Heart right ventricle (tissue), 16 donors: ENCODE results near the gene NEDD8. TPM values are rescaled to one million over a fixed set of nuclear protein-coding genes. Genes with fewer than 3 reads are reported as not detected.
A peak's percentile ranks its signal among the peaks of the same experiment; 100 is the strongest.

Experiments
- ATAC-seq, 8 donors: fragments of 200-7000 bp; cut with Tn5 transposase; one replicate each; pipeline ENCODE4 v1.9.1; 2020; ENCODE audit warnings: mild to moderate bottlenecking in 8 of 8, moderate library complexity in 8 of 8, moderate number of reproducible peaks in 1 of 8
- DNase-seq, 2 donors: peaks; one replicate each; pipeline ENCODE4 v3.0.0-alpha.2; 2020
- H3K27ac ChIP-seq, 10 donors: fragments of 200-600 bp; sonication (generic) in 2 of 10; one replicate each; pipeline versions ENCODE4 v1.5.0 to v1.8.0; 2020 to 2022; ENCODE audit warnings: mild to moderate bottlenecking in 3 of 10
- H3K27me3 ChIP-seq, 7 donors: fragments of 200-600 bp; one replicate each; pipeline ENCODE4 v1.8.0; 2021 to 2022; ENCODE audit warnings: mild to moderate bottlenecking in 2 of 7
- H3K36me3 ChIP-seq, 9 donors: fragments of 200-600 bp; sonication (generic) in 1 of 9; one replicate each; pipeline versions ENCODE4 v1.5.0 to v1.8.0; 2020 to 2022; ENCODE audit warnings: mild to moderate bottlenecking in 2 of 9
- H3K4me1 ChIP-seq, 9 donors: fragments of 200-600 bp; sonication (generic) in 1 of 9; one replicate each; pipeline versions ENCODE4 v1.5.0 to v1.8.0; 2020 to 2022; ENCODE audit warnings: mild to moderate bottlenecking in 4 of 9
- H3K4me3 ChIP-seq, 10 donors: fragments of 200-600 bp; sonication (generic) in 2 of 10; one replicate each; pipeline versions ENCODE4 v1.5.0 to v1.8.0; 2020 to 2022; ENCODE audit warnings: mild to moderate bottlenecking in 7 of 10, moderate library complexity in 2 of 10
- H3K9me3 ChIP-seq, 11 donors: fragments of 200-600 bp in 10 of 11; sonication (generic) in 2 of 11; one replicate each; pipeline versions ENCODE4 v1.5.0 to v1.8.0; 2013 to 2022; ENCODE audit warnings: mild to moderate bottlenecking in 2 of 11, control low read depth in 1 of 11, moderate library complexity in 1 of 11
- WGBS, 2 donors: extraction: QIAGEN DNeasy Blood & Tissue Kit; methylation state at CpG; one replicate each; pipeline ENCODE4 v1.1.7; 2013; ENCODE audit warnings: inconsistent platforms in 1 of 2; 5-methylcytosine and 5-hydroxymethylcytosine counted together
- intact Hi-C, 10 donors: fragments of 100-400 bp; cut with DNase I; formaldehyde crosslinking; loops; one replicate each; pipeline versions ENCODE4 v1.11.1 to v1.14.2; 2022
- polyA plus RNA-seq, 2 donors: library from polyadenylated mRNA; stranded (reverse); fragments of 200-250 nt; gene quantifications; one replicate each; pipeline ENCODE4 v1.2.3, GENCODE V29; 2013
- total RNA-seq, 10 donors: library from RNA; stranded (reverse); fragmentation: NEBNext Ultra II Directional in 3 of 10; extraction: Animal tissue kit (Norgen Biotek cat#: 25700) in 3 of 10; gene quantifications; one replicate each; pipeline versions ENCODE4 v1.2.1 to v1.2.4, GENCODE V29; 2021 to 2023
- TF ChIP-seq, protein P1 (sequence below), 9 donors: fragments of 200-600 bp; sonication (generic) in 2 of 9; IDR thresholded peaks; one replicate each; pipeline versions ENCODE4 v1.5.0 to v1.8.0; 2021 to 2022; ENCODE audit warnings: antibody characterized with exemption in 9 of 9, mild to moderate bottlenecking in 5 of 9, moderate library complexity in 1 of 9
- donor health status: Arrhythmogenic right ventricular cardiomyopathy.
- donor health status: ischemic (EF 13 %, LVEDD 7.1; RV severe dilation, severe dysfunction).
- donor health status: healthy with polysubstance abuse.
- donor health status: DM: no; HTN: yes; CAD: no.
- donor health status: DM: no; HTN: no; CAD: no.
- donor health status: ischemic (EF 25% LVEDD 6.9; RV normal size, moderate dysfunction).
- donor health status: ischemic (EF 25% LVEDD 5.7; RV mildly dilated, moderate dysfunction).
- donor health status: healthy.
- donor health status: DM: yes; HTN: yes; CAD: no.
- donor health status: Ischemic cardiomyopathy.
- donor health status: ischemic (EF 35%, LVEDD 5.7; RV mildly dilated, moderate dysfunction).
- donor health status: nonischemic (EF 11% LVEDD 7.7; RV severe dilation, severe dysfunction).
- donor health status: DM: yes; HTN: yes; CAD: no.
- donor health status: PGD.
- donor health status: ischemic (EF 29% LVEDD 5.4; RV normal size, mild dysfunction).
- donor health status: nonischemic (EF 23%, LVEDD 6.1; RV moderate dilation, normal function).

Gene NEDD8
- total and polyA plus RNA-seq, 12 donors = 154 to 325 (median 199) TPM

- Histone ChIP-seq H3K4me1 (peaks cover 0 to 55% (median 13%) of the 10 kb centered on the region in 9 donors), H3K4me3 (peak within 1 kb of the TSS; percentile 82 to 100 (median 94)), H3K27me3 (no peaks in the 10 kb centered on the region), H3K27ac (peak within 1 kb of the TSS; percentile 95 to 100 (median 98)), H3K36me3 (peaks cover 0 to 35% (median 0%) of the 10 kb centered on the region in 9 donors), H3K9me3 (no peaks in the 10 kb centered on the region)
- TF ChIP-seq, protein P1, sequence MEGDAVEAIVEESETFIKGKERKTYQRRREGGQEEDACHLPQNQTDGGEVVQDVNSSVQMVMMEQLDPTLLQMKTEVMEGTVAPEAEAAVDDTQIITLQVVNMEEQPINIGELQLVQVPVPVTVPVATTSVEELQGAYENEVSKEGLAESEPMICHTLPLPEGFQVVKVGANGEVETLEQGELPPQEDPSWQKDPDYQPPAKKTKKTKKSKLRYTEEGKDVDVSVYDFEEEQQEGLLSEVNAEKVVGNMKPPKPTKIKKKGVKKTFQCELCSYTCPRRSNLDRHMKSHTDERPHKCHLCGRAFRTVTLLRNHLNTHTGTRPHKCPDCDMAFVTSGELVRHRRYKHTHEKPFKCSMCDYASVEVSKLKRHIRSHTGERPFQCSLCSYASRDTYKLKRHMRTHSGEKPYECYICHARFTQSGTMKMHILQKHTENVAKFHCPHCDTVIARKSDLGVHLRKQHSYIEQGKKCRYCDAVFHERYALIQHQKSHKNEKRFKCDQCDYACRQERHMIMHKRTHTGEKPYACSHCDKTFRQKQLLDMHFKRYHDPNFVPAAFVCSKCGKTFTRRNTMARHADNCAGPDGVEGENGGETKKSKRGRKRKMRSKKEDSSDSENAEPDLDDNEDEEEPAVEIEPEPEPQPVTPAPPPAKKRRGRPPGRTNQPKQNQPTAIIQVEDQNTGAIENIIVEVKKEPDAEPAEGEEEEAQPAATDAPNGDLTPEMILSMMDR (IDR thresholded peaks at IDR 0.05) = peak; percentile 41 to 92 (median 78)
- 0% methylated on average over 58 to 61 of the region's 61 CpGs for WGBS, 2 donors
- ATAC-seq (peak; percentile 95 to 98 (median 96)), DNase-seq (peak; percentile 86 to 87)
- intact Hi-C loops = loop anchor here in 1 of 10 donors (2.0 kb wide), 1 partner anchor 28 kb away; the partner anchor contains the start of gene TINF2
These were observed 39.1 kb upstream of the NEDD8 start, which contains the start of gene RABGGTA for GRCh38 chr14:24271134-24271833. TSS of gene RABGGTA (minus strand) at chr14:24271597. CDS start at chr14:24271115, 482 bp downstream.

DNA sequence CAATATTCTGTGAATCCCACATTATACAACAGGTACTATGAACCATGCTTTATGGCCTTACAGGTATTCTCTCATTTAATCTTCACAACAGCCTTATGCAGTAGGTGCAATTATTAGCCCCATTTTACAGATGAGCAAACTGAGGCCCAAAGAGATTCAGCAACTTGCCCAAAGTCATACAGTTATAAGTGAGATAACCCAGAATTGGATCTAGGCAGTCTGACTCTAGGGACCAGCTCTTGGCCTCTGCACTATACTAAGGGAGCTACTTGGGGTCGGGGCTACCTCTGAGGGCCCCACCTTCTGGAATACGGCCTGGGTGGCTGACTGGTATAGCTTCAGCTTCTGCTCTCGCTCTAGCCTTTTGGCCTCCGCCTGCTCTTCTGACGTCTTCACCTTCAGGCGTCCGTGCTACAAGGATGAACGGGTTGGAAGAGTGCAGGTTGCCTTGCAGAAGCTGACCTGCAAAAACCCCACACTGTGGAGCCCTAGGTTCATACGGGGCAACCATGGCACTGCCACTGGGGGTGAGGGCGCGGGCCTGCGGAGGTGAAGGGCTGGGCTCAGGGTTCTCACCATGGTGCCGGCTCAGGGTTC lies 38.5 kb upstream of the NEDD8 start:
- no peaks in the 10 kb centered on the region for H3K27me3 ChIP-seq
- H3K4me1 ChIP-seq = peaks cover 0 to 49% (median 13%) of the 10 kb centered on the region in 9 donors
- H3K27ac ChIP-seq = peak overlapping the region; percentile 95 to 100 (median 98)
- 12 to 18% methylated on average over 13 of the region's 13 CpGs for WGBS, 2 donors
- H3K36me3 ChIP-seq = peaks cover 0 to 42% (median 0%) of the 10 kb centered on the region in 9 donors
- intact Hi-C loops = loop anchor here in 1 of 10 donors (2.0 kb wide), 1 partner anchor 28 kb away; the partner anchor contains the start of gene TINF2
- no peak for DNase-seq
- no peaks in the 10 kb centered on the region for H3K9me3 ChIP-seq
- TF ChIP-seq, protein P1 (IDR thresholded peaks at IDR 0.05) = no peak
- H3K4me3 ChIP-seq = peak overlapping the region; percentile 82 to 100 (median 94)
- ATAC-seq = peak in 4 of 8 donors; percentile 0 to 18 (median 10)

- DNase-seq (no peak), ATAC-seq (no peak)
- H3K27me3 ChIP-seq = no peaks in the 10 kb centered on the region
- H3K4me1 ChIP-seq = peaks cover 0 to 43% (median 13%) of the 10 kb centered on the region in 9 donors
- H3K4me3 ChIP-seq = no peak overlapping the region
- peaks cover 0 to 48% (median 0%) of the 10 kb centered on the region in 9 donors for H3K36me3 ChIP-seq
- WGBS, 2 donors = 95 to 97% methylated on average over 14 of the region's 14 CpGs
- TF ChIP-seq, protein P1 (IDR thresholded peaks at IDR 0.05) = no peak
- intact Hi-C loops = loop anchor here in 1 of 10 donors (2.0 kb wide), 1 partner anchor 27 kb away; the partner anchor contains the start of gene TINF2
- H3K9me3 ChIP-seq = no peaks in the 10 kb centered on the region
- no peak overlapping the region for H3K27ac ChIP-seq
These were observed 37.9 kb upstream of the NEDD8 start for GRCh38 chr14:24269910-24270536.

DNA sequence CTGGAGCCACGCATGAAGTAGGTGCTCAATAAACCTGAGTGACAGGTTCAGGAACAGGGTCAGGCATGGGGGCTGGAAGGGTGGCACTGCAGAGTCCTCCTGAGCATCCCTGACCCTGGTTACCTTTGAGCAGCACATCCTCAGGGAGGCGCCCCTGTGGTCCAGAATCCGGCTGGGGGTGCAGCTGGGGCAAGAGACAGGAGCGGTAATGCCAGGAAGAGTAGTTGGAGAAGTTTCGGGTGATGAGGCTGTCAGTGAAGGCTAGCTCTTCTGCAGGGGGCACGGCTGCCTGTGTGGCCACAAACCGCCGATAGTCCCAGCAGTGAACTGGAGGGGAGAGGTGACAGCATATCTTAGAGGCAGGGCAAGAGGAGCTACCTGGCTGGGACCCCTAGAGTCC lies 37.2 kb upstream of the NEDD8 start:
- intact Hi-C loops = no loop called here
- WGBS, 2 donors = 93 to 97% methylated on average over 8 of the region's 8 CpGs
- peaks cover 0 to 49% (median 0%) of the 10 kb centered on the region in 9 donors for H3K36me3 ChIP-seq

More for the DNA sequence above, 37.2 kb upstream of the NEDD8 start:
- H3K27me3 ChIP-seq = no peaks in the 10 kb centered on the region
- TF ChIP-seq, protein P1 (IDR thresholded peaks at IDR 0.05) = no peak
- ATAC-seq = no peak
- no peak overlapping the region for H3K4me3 ChIP-seq
- H3K4me1 ChIP-seq = peaks cover 0 to 36% (median 13%) of the 10 kb centered on the region in 9 donors
- H3K9me3 ChIP-seq = no peaks in the 10 kb centered on the region
- no peak overlapping the region for H3K27ac ChIP-seq
- DNase-seq = no peak
